GM19438 (cell line): ENCODE measurements around the gene MVD.

Experiments used
- ATAC-seq: cut with Tn5 transposase; IDR thresholded peaks from one replicate; pipeline ENCODE4 v1.9.1; 2021; ENCODE audit warnings: low read depth; ENCODE audit not compliant: unreplicated experiment

MVD gene

GRCh38 chr16:88662843-88663606 lies at the start of gene MVD:
Gene MVD, minus strand, starts transcription at chr16:88663091. Its CDS starts 11 bp downstream, at chr16:88663080.
- peak; percentile 92 for ATAC-seq

GRCh38 chr16:88712362-88712979 lies 49.6 kb upstream of the MVD start:
- ATAC-seq: no peak

GRCh38 chr16:88711750-88712340 lies 49.0 kb upstream of the MVD start:
- ATAC-seq: no peak

- no peak for ATAC-seq
Measured at GRCh38 chr16:88710556-88710955, 47.7 kb upstream of the MVD start.

GRCh38 chr16:88706965-88707826 lies 44.3 kb upstream of the MVD start:
- no peak for ATAC-seq

- peak; percentile 48 for ATAC-seq
Measured at GRCh38 chr16:88706229-88706964, 43.5 kb upstream of the MVD start, which contains the start of the genes CTU2 and RNF166. Gene CTU2, plus strand, starts transcription at chr16:88706503. Its CDS starts 28 bp downstream, at chr16:88706531. Gene RNF166, minus strand, starts transcription at chr16:88706408. Its CDS starts 83 bp downstream, at chr16:88706325.

- no peak for ATAC-seq
Measured at GRCh38 chr16:88705801-88706228, 42.9 kb upstream of the MVD start.

- ATAC-seq: no peak
Measured at GRCh38 chr16:88705076-88705684, 42.3 kb upstream of the MVD start.

GRCh38 chr16:88703486-88704309 lies 40.8 kb upstream of the MVD start:
- no peak for ATAC-seq

GRCh38 chr16:88702371-88703210 lies 39.7 kb upstream of the MVD start:
- ATAC-seq: no peak

- ATAC-seq: no peak
Measured at GRCh38 chr16:88701581-88702370, 38.9 kb upstream of the MVD start.

- ATAC-seq: peak; percentile 67
Measured at GRCh38 chr16:88700636-88701482, 38.0 kb upstream of the MVD start.

GRCh38 chr16:88700322-88700635 lies 37.4 kb upstream of the MVD start:
- no peak for ATAC-seq

- ATAC-seq: no peak
Measured at GRCh38 chr16:88699180-88699579, 36.3 kb upstream of the MVD start.

- no peak for ATAC-seq
Measured at GRCh38 chr16:88698646-88699045, 35.8 kb upstream of the MVD start.
